HFF-Myc (cell line): Measurements from ENCODE around the gene VSTM2L.

Experiments
- DNase-seq: peaks from one replicate; pipeline ENCODE4 v3.0.0-alpha.2; 2011; ENCODE audit warnings: low read depth; ENCODE audit errors: extremely low read depth
- H3K4me3 ChIP-seq: replicated peaks from 2 replicates; pipeline ENCODE4 v1.5.1; 2011; ENCODE audit warnings: low read depth, mild to moderate bottlenecking, control low read depth, low read length
- TF ChIP-seq, protein P1 (sequence below): IDR thresholded peaks from 2 replicates; pipeline ENCODE4 v1.5.1; 2012; ENCODE audit warnings: mild to moderate bottlenecking, low read depth, low read length, control low read depth; ENCODE audit errors: missing control alignments

VSTM2L gene

DNA sequence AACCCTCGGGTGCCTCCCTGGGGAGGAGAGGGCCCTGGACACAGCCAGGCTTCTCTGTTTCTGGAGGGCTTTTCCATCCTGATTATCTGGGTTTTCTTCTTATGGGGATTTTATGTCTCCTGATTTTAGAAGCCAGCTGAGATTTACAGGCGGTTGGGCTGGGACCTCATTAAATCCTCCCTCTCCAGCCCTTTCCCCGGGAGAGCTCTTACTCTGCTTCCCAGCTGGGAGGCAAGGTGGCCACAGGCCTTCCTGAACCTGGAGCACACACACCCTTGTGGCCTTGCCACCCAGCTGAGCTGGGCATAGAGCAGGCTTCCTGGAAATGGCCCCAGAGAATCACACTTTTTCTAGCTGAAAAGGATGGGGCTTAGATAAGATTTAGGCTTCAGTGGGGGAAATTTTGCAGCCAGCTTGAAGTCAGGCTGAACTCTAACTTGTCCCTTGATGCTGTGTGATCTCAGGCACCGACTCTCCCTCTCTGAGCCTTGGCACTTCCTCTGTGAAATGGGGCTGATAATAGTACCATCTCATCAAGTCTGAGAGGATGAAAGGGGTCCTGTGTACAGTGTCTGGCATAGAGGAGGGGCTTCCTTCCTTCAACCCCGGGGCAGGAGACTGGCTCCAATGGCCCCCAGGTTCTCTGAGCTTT, 16.6 kb downstream of the VSTM2L start:
- no peak overlapping the region for H3K4me3 ChIP-seq
- no peak for DNase-seq
- TF ChIP-seq, protein P1, sequence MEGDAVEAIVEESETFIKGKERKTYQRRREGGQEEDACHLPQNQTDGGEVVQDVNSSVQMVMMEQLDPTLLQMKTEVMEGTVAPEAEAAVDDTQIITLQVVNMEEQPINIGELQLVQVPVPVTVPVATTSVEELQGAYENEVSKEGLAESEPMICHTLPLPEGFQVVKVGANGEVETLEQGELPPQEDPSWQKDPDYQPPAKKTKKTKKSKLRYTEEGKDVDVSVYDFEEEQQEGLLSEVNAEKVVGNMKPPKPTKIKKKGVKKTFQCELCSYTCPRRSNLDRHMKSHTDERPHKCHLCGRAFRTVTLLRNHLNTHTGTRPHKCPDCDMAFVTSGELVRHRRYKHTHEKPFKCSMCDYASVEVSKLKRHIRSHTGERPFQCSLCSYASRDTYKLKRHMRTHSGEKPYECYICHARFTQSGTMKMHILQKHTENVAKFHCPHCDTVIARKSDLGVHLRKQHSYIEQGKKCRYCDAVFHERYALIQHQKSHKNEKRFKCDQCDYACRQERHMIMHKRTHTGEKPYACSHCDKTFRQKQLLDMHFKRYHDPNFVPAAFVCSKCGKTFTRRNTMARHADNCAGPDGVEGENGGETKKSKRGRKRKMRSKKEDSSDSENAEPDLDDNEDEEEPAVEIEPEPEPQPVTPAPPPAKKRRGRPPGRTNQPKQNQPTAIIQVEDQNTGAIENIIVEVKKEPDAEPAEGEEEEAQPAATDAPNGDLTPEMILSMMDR = no peak

DNA sequence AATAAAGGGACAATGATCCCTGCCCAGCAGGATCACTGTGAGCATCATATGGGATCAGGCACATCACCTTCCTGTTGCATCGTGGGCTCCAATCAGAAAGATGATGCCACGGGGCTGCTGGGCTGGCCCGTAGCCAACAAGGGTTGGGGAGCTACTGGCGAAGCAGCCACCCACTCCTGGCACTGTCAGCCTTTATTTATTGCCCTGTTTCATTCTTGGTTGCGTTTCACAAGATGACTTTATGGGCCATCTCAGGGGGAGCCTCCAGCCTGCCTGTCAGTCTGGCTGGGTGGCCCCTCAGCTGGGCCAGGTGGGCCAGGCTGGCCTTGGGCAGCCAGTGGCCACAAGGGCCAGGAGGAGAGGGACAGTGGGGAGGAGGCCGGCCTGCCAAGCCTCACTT, 17.3 kb downstream of the VSTM2L start:
- TF ChIP-seq, protein P1 = no peak
- H3K4me3 ChIP-seq = no peak overlapping the region
- no peak for DNase-seq

DNA sequence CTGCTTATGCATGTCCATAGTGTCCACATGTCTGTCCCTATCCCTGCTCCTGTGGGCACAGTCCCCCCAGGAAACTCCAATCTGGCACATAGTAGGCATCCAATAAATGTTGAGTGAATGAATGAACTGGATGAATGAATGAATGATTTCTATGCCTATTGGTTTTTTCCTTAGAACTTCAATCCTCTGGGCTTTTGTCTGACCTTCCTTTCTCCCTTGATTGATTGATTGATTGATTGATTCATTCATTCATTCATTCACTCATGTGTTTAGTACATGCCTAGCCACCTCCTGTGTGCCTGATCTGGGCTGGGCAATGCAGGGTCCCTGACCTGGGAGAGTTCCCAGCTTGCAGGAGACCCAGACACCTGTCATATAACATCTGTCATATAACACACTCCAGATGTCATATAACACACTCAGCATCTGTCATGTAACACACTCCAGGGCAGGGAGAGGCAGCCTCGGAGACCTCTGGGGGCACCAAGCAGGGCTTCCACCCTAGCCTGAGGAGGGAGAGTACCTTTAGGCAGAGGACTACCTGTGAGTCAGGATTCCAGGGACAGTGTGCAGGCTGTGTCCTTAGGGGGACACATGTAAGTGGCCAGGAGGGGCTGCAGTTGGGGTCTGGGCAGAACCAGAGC, 17.9 kb downstream of the VSTM2L start:
- TF ChIP-seq, protein P1 = no peak
- no peak overlapping the region for H3K4me3 ChIP-seq
- DNase-seq = no peak

DNA sequence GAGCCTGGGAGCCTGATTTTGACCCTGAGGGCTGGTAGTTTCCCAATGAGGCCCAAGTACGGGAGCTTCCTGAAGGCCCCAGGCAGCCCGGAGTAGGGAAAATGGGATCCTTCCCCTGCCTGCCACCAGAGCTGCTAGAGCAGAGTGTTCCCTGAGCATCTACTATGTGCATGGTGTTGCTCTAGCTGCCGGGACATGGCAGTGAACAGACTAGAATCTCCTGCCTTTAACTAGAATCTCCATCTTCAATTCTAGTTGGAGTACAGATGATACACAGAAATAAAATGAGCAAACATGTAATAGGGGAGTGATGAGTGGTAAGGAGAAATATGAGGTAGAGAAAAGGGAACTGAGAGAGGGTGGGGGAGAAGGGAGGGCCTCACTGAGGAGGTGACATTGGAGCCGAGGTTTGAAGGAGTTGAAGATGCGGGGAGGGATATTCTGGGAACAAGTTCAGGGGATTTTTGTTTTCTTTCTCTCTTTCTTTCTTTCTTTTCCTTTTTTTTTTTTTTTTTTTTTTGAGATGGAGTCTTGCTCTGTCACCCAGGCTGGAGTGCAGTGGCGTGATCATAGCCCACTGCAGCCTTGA, 18.5 kb downstream of the VSTM2L start:
- H3K4me3 ChIP-seq = no peak overlapping the region
- DNase-seq = no peak
- TF ChIP-seq, protein P1 = no peak

DNA sequence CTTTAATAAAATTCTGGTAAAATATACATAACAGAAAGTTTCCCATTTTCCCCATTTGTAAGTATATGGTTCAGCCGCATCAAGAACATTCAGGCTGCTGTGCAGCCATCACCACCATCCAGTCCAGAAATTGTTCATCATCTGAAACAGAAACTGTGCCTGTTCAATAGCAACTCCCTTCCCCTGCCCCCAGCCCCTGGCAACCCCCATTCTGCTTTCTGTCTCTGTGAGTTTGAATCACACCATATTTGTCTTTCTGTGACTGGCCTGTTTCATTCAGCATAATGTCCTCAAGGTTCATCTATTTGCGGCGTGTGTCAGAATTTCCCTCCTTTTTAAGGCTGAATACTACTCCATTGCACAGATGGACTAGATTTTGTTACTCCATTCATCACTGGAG, 19.1 kb downstream of the VSTM2L start:
- no peak for DNase-seq
- no peak overlapping the region for H3K4me3 ChIP-seq

DNA sequence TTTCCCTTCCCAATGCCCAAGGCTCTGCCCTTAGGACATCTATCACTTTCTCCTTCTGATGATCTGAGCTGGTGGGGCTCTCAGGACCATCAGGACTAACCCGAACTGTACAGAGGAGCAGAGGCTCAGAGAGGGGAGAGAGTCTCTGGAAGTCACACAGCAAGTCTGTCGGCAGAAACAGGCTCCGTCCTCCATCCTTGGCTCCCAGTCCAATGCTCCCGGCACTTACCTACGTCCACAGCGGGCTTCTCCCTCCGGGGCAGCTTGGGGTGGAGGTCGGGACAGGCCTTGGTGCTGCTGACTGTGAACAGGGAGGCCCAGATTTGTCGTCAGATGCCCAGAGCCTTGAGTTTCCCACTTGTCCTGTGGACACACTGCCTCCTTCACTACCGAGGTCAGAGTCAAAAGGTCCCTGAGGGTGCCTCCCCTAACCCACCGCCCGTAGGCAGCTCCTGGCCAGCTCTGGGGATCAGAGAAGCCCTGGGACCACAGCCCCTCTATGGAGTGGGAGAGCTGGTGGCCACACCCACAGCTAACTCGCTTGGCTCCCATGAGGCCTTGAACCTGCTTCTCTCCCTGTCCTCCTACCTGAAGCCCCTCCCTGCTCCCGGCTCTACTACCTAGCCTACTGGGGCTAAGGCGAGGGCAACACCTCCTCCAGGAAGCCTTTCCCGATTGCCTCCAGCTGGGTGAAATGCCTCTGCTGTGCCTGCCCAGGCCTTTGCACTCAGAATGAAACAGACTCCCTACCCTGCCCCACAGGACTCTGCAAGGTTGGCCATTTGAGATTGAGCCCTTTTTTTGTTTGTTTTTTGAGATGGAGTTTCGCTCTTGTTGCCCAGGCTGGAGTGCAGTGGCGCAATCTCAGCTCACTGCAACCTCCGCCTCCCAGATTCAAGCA, 22.6 kb downstream of the VSTM2L start:
- no peak for DNase-seq
- TF ChIP-seq, protein P1 = no peak
- H3K4me3 ChIP-seq = no peak overlapping the region

More for the DNA sequence above, 19.1 kb downstream of the VSTM2L start:
- TF ChIP-seq, protein P1 = no peak
